Natural killer cell (primary cell): Measurements from ENCODE around the gene WDR89. TPM values are rescaled to one million over a fixed set of nuclear protein-coding genes. Genes with fewer than 3 reads are reported as not detected.

Experiments
- ATAC-seq, 3 donors: fragments of 150-1000 bp in 2 of 3; fragments of 200-7000 bp in 1 of 3; cut with Tn5 transposase; 1 replicate in 1 of 3; 2 replicates in 2 of 3; pipeline ENCODE4 v1.10.0; 2021; ENCODE audit warnings: mild to moderate bottlenecking in 2 of 3, moderate library complexity in 2 of 3
- DNase-seq, 2 donors: peaks; one replicate each; pipeline versions ENCODE4 v3.0.0 to v3.0.0-alpha.2; 2013 to 2021; ENCODE audit warnings: mixed read lengths in 1 of 2
- H3K27ac ChIP-seq: one replicate; pipeline ENCODE4 v1.5.1; 2013; ENCODE audit warnings: mild to moderate bottlenecking, low read length
- H3K27me3 ChIP-seq: one replicate; pipeline ENCODE4 v1.6.1; 2013; ENCODE audit warnings: low read length; ENCODE audit not compliant: control insufficient read depth, insufficient read depth
- H3K36me3 ChIP-seq: one replicate; pipeline ENCODE4 v1.6.1; 2013; ENCODE audit warnings: low read length; ENCODE audit not compliant: control insufficient read depth, insufficient read depth
- H3K4me1 ChIP-seq: one replicate; pipeline ENCODE4 v1.6.1; 2013; ENCODE audit warnings: low read length; ENCODE audit not compliant: control insufficient read depth, insufficient read depth
- H3K4me3 ChIP-seq: one replicate; pipeline ENCODE4 v1.5.1; 2013; ENCODE audit warnings: low read length
- H3K9me3 ChIP-seq: one replicate; pipeline ENCODE4 v1.6.1; 2013; ENCODE audit warnings: low read length; ENCODE audit not compliant: control insufficient read depth, insufficient read depth
- H3K27ac Mint-ChIP-seq, 2 donors: one replicate each; pipeline ENCODE4 v1.8.0; 2022; ENCODE audit warnings: mild to moderate bottlenecking in 2 of 2, mixed read lengths in 2 of 2, moderate library complexity in 1 of 2
- H3K27me3 Mint-ChIP-seq, 2 donors: one replicate each; pipeline ENCODE4 v1.8.0; 2022; ENCODE audit warnings: low read depth in 2 of 2, mixed read lengths in 2 of 2
- H3K36me3 Mint-ChIP-seq: one replicate; pipeline ENCODE4 v1.8.0; 2022; ENCODE audit warnings: mixed read lengths
- H3K4me1 Mint-ChIP-seq, 2 donors: one replicate each; pipeline ENCODE4 v1.8.0; 2022; ENCODE audit warnings: mixed read lengths in 2 of 2
- H3K4me3 Mint-ChIP-seq: one replicate; pipeline ENCODE4 v1.8.0; 2022; ENCODE audit warnings: mild to moderate bottlenecking, moderate library complexity, mixed read lengths
- H3K9me3 Mint-ChIP-seq, 2 donors: one replicate each; pipeline ENCODE4 v1.8.0; 2022; ENCODE audit warnings: mixed read lengths in 2 of 2
- CTCF ChIP-seq: fragments of 200-600 bp; IDR thresholded peaks from one replicate; pipeline ENCODE4 v1.8.0; 2022; ENCODE audit warnings: antibody characterized with exemption
- WGBS: methylation state at CpG from one replicate; pipeline ENCODE4 v1.1.7; 2013; ENCODE audit warnings: missing lambda C conversion rate; ENCODE audit not compliant: insufficient coverage; 5-methylcytosine and 5-hydroxymethylcytosine counted together
- intact Hi-C: fragments of 100-400 bp; cut with micrococcal nuclease; formaldehyde crosslinking; loops from one replicate; pipeline ENCODE4 v1.14.2; 2022
- total RNA-seq, 4 donors: library from RNA; stranded (reverse); fragments of 120-200 nt in 1 of 4; gene quantifications; one replicate each; pipeline versions ENCODE4 v1.2.3 to v1.2.4, GENCODE V29; 2013 to 2022

WDR89 gene
- total RNA-seq, 3 donors from 2014 or later (not counting 1 experiment from before 2014, with no cell fraction given): 9.6 to 13.4 (median 10.7) TPM

GRCh38 chr14:63551332-63551731 lies 90.3 kb downstream of the WDR89 start:
- Histone ChIP-seq H3K36me3 (no peaks in the 10 kb centered on the region), H3K27me3 (no peaks in the 10 kb centered on the region), H3K9me3 (no peaks in the 10 kb centered on the region), H3K27ac (no peak overlapping the region), H3K4me3 (no peak overlapping the region), H3K4me1 (no peaks in the 10 kb centered on the region)
- 89% methylated on average over 3 of the region's 3 CpGs for WGBS
- Mint-ChIP-seq H3K4me3 (no peak overlapping the region), H3K27ac (no peak overlapping the region), H3K4me1 (no peaks in the 10 kb centered on the region), H3K36me3 (no peaks in the 10 kb centered on the region), H3K9me3 (no peaks in the 10 kb centered on the region), H3K27me3 (no peaks in the 10 kb centered on the region)
- ATAC-seq (no peak), DNase-seq (no peak)
- intact Hi-C loops: no loop called here
- no peak for TF ChIP-seq CTCF

- H3K36me3 Mint-ChIP-seq: no peaks in the 10 kb centered on the region
- H3K9me3 Mint-ChIP-seq: no peaks in the 10 kb centered on the region
- no peaks in the 10 kb centered on the region for H3K27me3 ChIP-seq
- no peaks in the 10 kb centered on the region for H3K27me3 Mint-ChIP-seq
- no peaks in the 10 kb centered on the region for H3K36me3 ChIP-seq
- WGBS: 92% methylated on average over 8 of the region's 8 CpGs
- H3K4me3 ChIP-seq: no peak overlapping the region
- no peak for TF ChIP-seq CTCF
- H3K27ac ChIP-seq: no peak overlapping the region
- H3K27ac Mint-ChIP-seq: no peak overlapping the region
- peaks cover 5% of the 10 kb centered on the region for H3K4me1 ChIP-seq
- DNase-seq: no peak
- peaks cover 6 to 14% of the 10 kb centered on the region in 2 donors for H3K4me1 Mint-ChIP-seq
- no peaks in the 10 kb centered on the region for H3K9me3 ChIP-seq
- intact Hi-C loops: no loop called here
- ATAC-seq: no peak
- H3K4me3 Mint-ChIP-seq: no peak overlapping the region
Observed at GRCh38 chr14:63547798-63548335, 93.8 kb downstream of the WDR89 start.

Other genes with a start within 250 kb of the WDR89 start
- gene PPP2R5E, start 98.5 kb downstream of the WDR89 start, total RNA-seq: 10 to 100 TPM; 57.4 to 64.1 (median 62.4) TPM
- gene SGPP1, start 86.2 kb upstream of the WDR89 start, total RNA-seq: 10 to 100 TPM; 17.8 to 23.4 (median 23.3) TPM
- gene SYNE2, start 211.1 kb upstream of the WDR89 start, total RNA-seq: 100 to 1,000 TPM; 325 to 434 (median 373) TPM